H1 (cell line): ENCODE data around the gene TAMALIN. TPM values are rescaled to one million over a fixed set of nuclear protein-coding genes. Genes with fewer than 3 reads are reported as not detected.
"Not testable (repeated sequence)": the region's sequence is repeated elsewhere in the genome, so short reads cannot be mapped to it uniquely, and the experiment has no call there.

Experiments
- CTCF ChIA-PET: fragments of 300-600 bp; sonication (Branson Sonifier 250); formaldehyde crosslinking; loops from one replicate; lab custom pipeline; 2021; ENCODE audit not compliant: partially characterized antibody; lab: Charles Lee
- POLR2A ChIA-PET: fragments of 300-600 bp; sonication (Branson Sonifier 250); formaldehyde crosslinking; loops from one replicate; lab custom pipeline; 2021; ENCODE audit warnings: inconsistent platforms; ENCODE audit not compliant: partially characterized antibody; lab: Charles Lee
- DNase-seq, 2 experiments: peaks; one replicate each; pipeline versions ENCODE4 v3.0.0 to v3.0.0-alpha.2; 2010 to 2022; ENCODE audit warnings: low spot score in 2 of 2, low read depth in 1 of 2, mixed read lengths in 1 of 2
- FAIRE-seq: peaks from 2 replicates; lab custom pipeline; 2011; peaks lifted over from hg19 to GRCh38; lab: Jason Lieb, UNC
- H2AFZ ChIP-seq: 2 replicates; pipeline ENCODE4 v1.8.1; 2012; ENCODE audit warnings: low read length, inconsistent platforms
- H2AK5ac ChIP-seq: 2 replicates; pipeline ENCODE4 v1.6.1; 2013; ENCODE audit warnings: low read depth, low read length
- H2BK120ac ChIP-seq: replicated peaks from 2 replicates; pipeline ENCODE3; 2013; ENCODE audit warnings: low read depth, low read length, inconsistent platforms
- H2BK12ac ChIP-seq: 2 replicates; pipeline ENCODE4 v1.6.1; 2013; ENCODE audit warnings: low read depth, low read length
- H2BK15ac ChIP-seq: 2 replicates; pipeline ENCODE4 v1.6.1; 2013; ENCODE audit warnings: low read length
- H2BK20ac ChIP-seq: 2 replicates; pipeline ENCODE4 v1.6.1; 2013; ENCODE audit warnings: low read length
- H2BK5ac ChIP-seq: 2 replicates; pipeline ENCODE4 v1.6.1; 2013; ENCODE audit warnings: low read depth, low read length
- H3K14ac ChIP-seq: 2 replicates; pipeline ENCODE4 v1.6.1; 2013; ENCODE audit warnings: inconsistent platforms; ENCODE audit not compliant: insufficient read length
- H3K18ac ChIP-seq: 2 replicates; pipeline ENCODE4 v1.6.1; 2013; ENCODE audit warnings: low read length; ENCODE audit errors: extremely low read depth
- H3K23ac ChIP-seq: 2 replicates; pipeline ENCODE4 v1.6.1; 2013; ENCODE audit warnings: inconsistent platforms; ENCODE audit not compliant: insufficient read length
- H3K23me2 ChIP-seq: 2 replicates; pipeline ENCODE4 v1.6.1; 2013; ENCODE audit warnings: low read depth, low read length
- H3K27ac ChIP-seq: 2 replicates; pipeline ENCODE4 v1.6.1; 2011; ENCODE audit warnings: low read depth, low read length, inconsistent platforms
- H3K27me3 ChIP-seq, 4 experiments: replicated peaks in 1 of 4; 1 replicate in 1 of 4; 2 replicates in 3 of 4; pipeline versions ENCODE4 v1.6.1 to v1.8.1; 2011 to 2013; ENCODE audit warnings: low read length in 3 of 4, mild to moderate bottlenecking in 3 of 4, inconsistent platforms in 2 of 4, mixed read lengths in 2 of 4, moderate library complexity in 1 of 4; ENCODE audit not compliant: control insufficient read depth in 3 of 4, insufficient read depth in 3 of 4; ENCODE audit errors: extremely low read depth in 1 of 4
- H3K36me3 ChIP-seq, 4 experiments: 2 replicates each; pipeline versions ENCODE4 v1.6.1 to v1.8.1; 2011 to 2013; ENCODE audit warnings: mild to moderate bottlenecking in 4 of 4, low read length in 3 of 4, moderate library complexity in 2 of 4, control low read depth in 1 of 4, inconsistent platforms in 1 of 4; ENCODE audit not compliant: insufficient read depth in 4 of 4, control insufficient read depth in 2 of 4
- H3K4ac ChIP-seq: replicated peaks from 2 replicates; pipeline ENCODE3; 2013; ENCODE audit warnings: low read length, low read depth, mixed read lengths, inconsistent platforms; ENCODE audit not compliant: insufficient read length
- H3K4me1 ChIP-seq, 4 experiments: replicated peaks in 1 of 4; 1 replicate in 1 of 4; 2 replicates in 3 of 4; pipeline versions ENCODE4 v1.6.1 to v1.8.1; 2011 to 2013; ENCODE audit warnings: low read length in 3 of 4, inconsistent platforms in 2 of 4, mixed read lengths in 1 of 4; ENCODE audit not compliant: insufficient read depth in 4 of 4, control insufficient read depth in 3 of 4
- H3K4me2 ChIP-seq, 2 experiments: 2 replicates each; pipeline versions ENCODE4 v1.6.1 to v1.8.1; 2011 to 2013; ENCODE audit warnings: low read depth in 2 of 2, low read length in 2 of 2, control low read depth in 1 of 2, inconsistent platforms in 1 of 2, mild to moderate bottlenecking in 1 of 2; ENCODE audit not compliant: insufficient read depth in 1 of 2
- H3K4me3 ChIP-seq, 4 experiments: fragments of 200-600, 300-600 bp in 1 of 4; sonication (generic), shearing (Covaris generic), sonication (Bioruptor Twin) in 1 of 4; 2 replicates each; pipeline versions ENCODE4 v1.5.1 to v1.8.1; 2011 to 2016; ENCODE audit warnings: low read length in 4 of 4, low read depth in 3 of 4, control low read depth in 2 of 4, inconsistent platforms in 2 of 4, mild to moderate bottlenecking in 2 of 4, mixed read lengths in 1 of 4, moderate library complexity in 1 of 4; ENCODE audit not compliant: insufficient read depth in 2 of 4; ENCODE audit errors: extremely low read depth in 1 of 4
- H3K56ac ChIP-seq: replicated peaks from 2 replicates; pipeline ENCODE3; 2013; ENCODE audit warnings: low read depth, mild to moderate bottlenecking, mixed read lengths, low read length, inconsistent platforms; ENCODE audit not compliant: insufficient read length
- H3K79me1 ChIP-seq: 2 replicates; pipeline ENCODE4 v1.6.1; 2013; ENCODE audit warnings: low read depth, low read length, control low read depth
- H3K79me2 ChIP-seq, 2 experiments: 2 replicates each; pipeline versions ENCODE4 v1.6.1 to v1.8.1; 2012 to 2013; ENCODE audit warnings: low read length in 2 of 2, mild to moderate bottlenecking in 2 of 2, inconsistent platforms in 1 of 2; ENCODE audit not compliant: insufficient read depth in 2 of 2, control insufficient read depth in 1 of 2
- H3K9ac ChIP-seq, 4 experiments: replicated peaks in 1 of 4; 1 replicate in 1 of 4; 2 replicates in 3 of 4; pipeline versions ENCODE4 v1.6.1 to v1.8.1; 2011 to 2013; ENCODE audit warnings: low read depth in 3 of 4, low read length in 3 of 4, control low read depth in 2 of 4, mild to moderate bottlenecking in 2 of 4, moderate library complexity in 2 of 4, inconsistent platforms in 1 of 4; ENCODE audit errors: extremely low read depth in 1 of 4
- H3K9me3 ChIP-seq, 2 experiments: 2 replicates each; pipeline versions ENCODE4 v1.6.1 to v1.8.1; 2012 to 2013; ENCODE audit warnings: mild to moderate bottlenecking in 2 of 2, moderate library complexity in 2 of 2, control low read depth in 1 of 2, inconsistent platforms in 1 of 2, low read depth in 1 of 2, low read length in 1 of 2, mixed read lengths in 1 of 2; ENCODE audit not compliant: insufficient read depth in 2 of 2
- H4K20me1 ChIP-seq, 2 experiments: replicated peaks in 1 of 2; 2 replicates each; pipeline versions ENCODE3 to v1.8.1; 2011 to 2013; ENCODE audit warnings: inconsistent platforms in 2 of 2, low read length in 2 of 2, mild to moderate bottlenecking in 1 of 2; ENCODE audit not compliant: insufficient read depth in 2 of 2, control insufficient read depth in 1 of 2
- H4K5ac ChIP-seq: 2 replicates; pipeline ENCODE4 v1.6.1; 2013; ENCODE audit warnings: low read length, low read depth, mixed read lengths, inconsistent platforms; ENCODE audit not compliant: insufficient read length
- H4K8ac ChIP-seq: 2 replicates; pipeline ENCODE4 v1.8.0; 2013; ENCODE audit warnings: mild to moderate bottlenecking, moderate library complexity, low read length, inconsistent platforms; ENCODE audit not compliant: insufficient read depth; ENCODE audit errors: extremely low read depth
- H4K91ac ChIP-seq: replicated peaks from 2 replicates; pipeline ENCODE3; 2013; ENCODE audit warnings: low read length, mixed read lengths, inconsistent platforms; ENCODE audit not compliant: insufficient read length
- WGBS, 2 experiments: shearing (Covaris generic) in 1 of 2; methylation state at CpG; one replicate each; pipeline versions ENCODE4 v1.1.6 to v1.1.7; 2013 to 2015; ENCODE audit warnings: low lambda C conversion rate in 2 of 2, mixed read lengths in 2 of 2, inconsistent platforms in 1 of 2, low coverage in 1 of 2, missing lambda C conversion rate in 1 of 2; ENCODE audit not compliant: insufficient replicate concordance in 2 of 2, insufficient coverage in 1 of 2, insufficient read length in 1 of 2; ENCODE audit errors: extremely low coverage in 1 of 2, missing lambda C conversion rate in 1 of 2; 5-methylcytosine and 5-hydroxymethylcytosine counted together
- polyA plus RNA-seq, 7 experiments: library from polyadenylated mRNA; depleted of rRNA in 3 of 7; stranded (reverse) in 5 of 7; unstranded in 2 of 7; fragments of >200 nt in 5 of 7; fragments of 200-250 nt in 2 of 7; gene quantifications; 1 replicate in 5 of 7; 2 replicates in 1 of 7; 4 replicates in 1 of 7; pipeline versions ENCODE4 v1.2.1 to v1.2.3, GENCODE V29; 2011 to 2013; ENCODE audit warnings: missing spikeins in 2 of 7, mixed read lengths in 2 of 7
- total RNA-seq: library from RNA; stranded (reverse); fragmentation: NEBNext Ultra II Directional; extraction: Animal tissue kit (Norgen Biotek cat#: 25700); gene quantifications from 2 replicates; pipeline ENCODE4 v1.2.1, GENCODE V29; 2021

TAMALIN gene
- total and polyA plus RNA-seq, 2 of the 8 experiments (the other 6 are each of a cell fraction or from before 2014, with no cell fraction given): 2.6 to 4.9 TPM

DNA sequence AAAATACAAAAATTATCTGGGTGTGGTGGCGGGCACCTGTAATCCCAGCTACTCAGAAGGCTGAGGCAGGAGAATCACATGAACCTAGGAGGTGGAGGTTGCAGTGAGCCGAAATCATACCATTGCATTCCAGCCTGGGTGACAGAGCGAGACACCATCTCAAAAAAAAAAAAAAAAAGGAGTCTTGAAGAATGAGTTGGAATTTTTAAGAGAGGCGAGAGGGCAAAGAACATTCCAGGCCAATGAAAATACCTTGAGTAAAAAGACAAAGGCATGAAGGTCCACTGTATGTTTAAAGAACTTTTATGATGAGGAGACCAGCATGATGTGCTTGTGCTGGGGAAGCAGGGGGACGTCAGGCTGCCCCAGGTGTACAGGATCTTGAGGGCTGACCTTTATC is 27.4 kb upstream of the TAMALIN start:
- H3K4me2 ChIP-seq, H2BK120ac ChIP-seq, H2BK12ac ChIP-seq, H4K91ac ChIP-seq, H3K9me3 ChIP-seq, H3K27ac ChIP-seq, H2AFZ ChIP-seq, H3K9ac ChIP-seq, H2AK5ac ChIP-seq, DNase-seq, H3K79me1 ChIP-seq, H4K8ac ChIP-seq, H2BK20ac ChIP-seq, H2BK5ac ChIP-seq, H2BK15ac ChIP-seq, H3K4ac ChIP-seq, H3K4me1 ChIP-seq, H3K23me2 ChIP-seq, H3K14ac ChIP-seq, H3K23ac ChIP-seq, H3K79me2 ChIP-seq, H3K56ac ChIP-seq, POLR2A ChIA-PET, H3K18ac ChIP-seq, H3K27me3 ChIP-seq, H3K4me3 ChIP-seq, H4K5ac ChIP-seq, FAIRE-seq: not testable (repeated sequence)
- Histone ChIP-seq H3K36me3 (peaks cover 5 to 23% (median 15%) of the 10 kb centered on the region in 4 experiments), H4K20me1 (peaks cover 0 to 12% of the 10 kb centered on the region in 2 experiments)
- CTCF ChIA-PET: interaction anchor here (1.2 to 3.0 kb wide), 3 partner anchors 8 to 46 kb away, joined by 4 to 20 read pairs (median 6); no protein-coding TSS in a partner anchor
- WGBS, 2 experiments: 91% methylated on average over 4 of the region's 5 CpGs; no CpG with 5 or more reads in 1 of the 2 experiments
